HK-2 (cell line): ENCODE data around the gene GNB1.
A peak's percentile ranks its signal among the peaks of the same experiment; 100 is the strongest.
"Not testable (repeated sequence)": the region's sequence is repeated elsewhere in the genome, so short reads cannot be mapped to it uniquely, and the experiment has no call there.

Experiments used
- DNase-seq: peaks from one replicate; pipeline ENCODE4 v3.0.0-alpha.2; 2018; ENCODE audit not compliant: unreplicated experiment

GNB1 gene

DNA sequence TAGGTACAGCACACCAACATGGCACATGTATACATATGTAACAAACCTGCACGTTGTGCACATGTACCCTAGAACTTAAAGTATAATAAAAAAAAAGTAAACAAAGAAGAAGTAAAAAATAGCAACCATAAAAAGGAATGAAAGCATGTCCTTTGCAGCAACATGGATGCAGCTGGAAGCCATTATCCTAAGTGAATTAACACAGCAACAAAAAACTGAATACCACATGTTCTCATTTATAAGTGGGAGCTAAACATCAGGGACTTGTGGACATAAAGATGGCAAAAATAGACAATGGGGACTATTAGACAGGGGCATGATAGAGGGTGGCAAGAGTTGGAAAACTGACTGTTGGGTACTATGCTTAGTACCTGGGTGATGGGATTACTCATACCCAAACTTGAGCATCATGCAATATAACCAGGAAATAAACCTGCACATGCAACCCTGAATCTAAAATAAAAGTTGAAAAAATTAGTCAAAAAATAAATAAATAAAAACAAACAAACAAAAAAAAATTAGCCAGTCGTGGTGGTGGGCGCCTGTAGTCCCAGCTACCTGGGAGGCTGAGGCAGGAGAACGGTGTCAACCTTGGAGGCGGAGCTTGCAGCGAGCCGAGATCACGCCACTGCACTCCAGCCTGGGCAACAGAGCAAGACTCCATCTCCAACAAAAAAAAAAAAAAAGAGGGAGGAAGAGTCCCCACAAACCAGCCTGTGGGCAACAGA, 30.8 kb downstream of the GNB1 start:
- DNase-seq, result not testable (repeated sequence)

DNA sequence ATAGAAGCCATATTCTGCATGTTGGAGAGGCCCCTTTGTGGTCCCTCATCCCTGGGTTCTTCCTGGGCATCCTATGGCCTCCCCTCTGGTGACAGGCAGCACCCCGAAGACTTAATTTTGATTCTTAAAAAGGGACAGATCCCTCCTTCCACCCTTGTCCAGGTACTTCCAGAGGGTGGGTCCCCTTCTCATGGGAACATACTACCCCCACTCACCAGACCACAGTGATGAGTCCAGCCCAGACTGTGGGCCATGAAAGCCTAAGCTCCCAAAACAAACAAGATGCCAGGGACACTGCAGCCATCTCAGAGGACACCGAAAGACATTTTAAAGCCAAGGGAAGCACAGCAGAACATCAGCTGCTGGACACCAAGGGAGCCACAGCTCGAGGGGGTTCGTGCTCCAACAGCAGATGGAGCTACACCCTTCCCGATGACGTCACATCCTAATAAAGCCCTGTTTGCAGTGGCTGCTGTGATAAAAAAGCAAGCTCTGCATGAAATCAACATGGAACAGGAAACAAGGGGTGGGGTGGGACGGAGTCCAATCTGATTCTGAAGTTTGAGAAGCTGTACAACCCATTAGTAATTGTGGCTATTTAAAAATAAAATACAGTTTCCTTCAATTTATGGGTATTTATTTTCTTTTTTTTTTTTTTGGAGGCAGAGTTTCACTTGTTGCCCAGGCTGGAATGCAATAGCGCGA, 32.4 kb downstream of the GNB1 start:
- DNase-seq, result no peak

DNA sequence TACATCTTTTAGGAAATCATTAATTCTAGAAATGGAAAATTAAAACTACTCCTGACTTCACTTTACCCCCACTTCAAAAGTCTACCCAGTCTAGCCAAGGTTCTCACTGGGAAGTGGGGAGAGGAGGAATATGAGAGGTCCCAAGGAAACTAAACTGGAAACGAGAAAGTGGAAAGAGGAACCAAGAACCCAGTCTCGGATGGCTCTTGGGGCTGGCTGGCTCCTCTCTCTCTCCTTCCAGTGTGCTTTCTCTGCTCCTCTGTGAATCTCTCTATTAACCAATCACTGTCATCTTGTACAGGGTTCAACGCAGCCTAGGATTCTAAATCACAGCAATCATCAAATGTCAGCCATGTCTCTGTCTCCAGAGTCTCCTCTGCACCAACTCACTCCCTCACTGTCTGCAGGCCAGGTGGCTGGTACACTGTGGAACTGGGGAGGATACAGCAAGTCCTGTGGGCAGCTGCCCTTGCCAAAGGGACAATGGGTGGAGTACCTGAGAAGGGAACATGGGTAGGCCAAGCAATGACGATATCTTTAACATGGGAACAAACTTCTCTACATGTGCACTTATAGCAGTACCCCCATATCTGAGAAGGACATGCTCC, 33.7 kb downstream of the GNB1 start:
- no peak for DNase-seq

DNA sequence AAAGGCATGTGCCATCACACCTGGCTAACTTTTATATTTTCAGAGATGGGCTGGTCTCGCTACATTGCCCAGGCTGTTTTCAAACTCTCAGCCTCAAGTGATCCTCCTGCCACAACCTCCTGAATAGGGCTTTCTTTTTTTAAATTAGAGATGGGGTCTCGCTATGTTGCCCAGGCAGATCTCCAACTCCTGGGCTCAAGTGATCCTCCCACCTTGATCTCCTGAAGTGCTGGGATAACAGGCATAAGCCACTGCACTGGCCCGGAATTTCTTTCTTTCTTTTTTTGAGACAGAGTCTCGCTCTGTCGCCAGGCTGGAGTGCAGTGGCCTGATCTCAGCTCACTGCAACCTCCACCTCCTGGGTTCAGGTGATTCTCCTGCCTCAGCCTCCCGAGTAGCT, 34.7 kb downstream of the GNB1 start:
- not testable (repeated sequence) for DNase-seq

DNA sequence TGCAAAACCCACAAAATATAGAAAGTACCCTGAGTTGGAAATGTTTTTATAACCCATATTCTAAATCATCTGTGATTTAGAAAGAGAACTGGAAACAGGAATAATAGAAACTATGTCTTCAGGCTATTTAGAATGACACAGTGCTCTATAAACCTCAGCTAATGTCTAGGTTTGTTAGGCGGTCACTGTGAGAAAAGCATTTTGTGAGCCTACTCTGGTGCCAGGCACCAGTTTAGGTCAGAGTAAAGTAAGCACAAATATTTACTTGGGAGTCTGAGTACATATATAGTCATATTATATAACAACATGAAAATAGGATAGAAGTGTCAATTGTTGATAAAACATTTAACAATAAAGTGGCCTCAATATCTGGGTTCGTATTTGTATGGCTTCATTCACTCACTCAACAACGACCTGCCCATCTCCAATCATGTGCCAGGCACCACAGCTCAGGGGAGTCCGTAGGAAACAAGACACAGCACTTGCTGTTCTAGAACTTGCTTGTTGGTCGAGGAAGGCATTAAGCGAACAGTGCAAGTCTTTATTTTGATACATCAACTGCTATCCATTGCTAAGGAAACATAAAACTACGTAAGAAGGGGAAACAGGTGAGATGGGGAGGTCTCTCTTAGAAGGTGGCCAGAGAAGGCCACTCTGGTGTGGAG, 37.2 kb downstream of the GNB1 start:
- DNase-seq, result no peak

DNA sequence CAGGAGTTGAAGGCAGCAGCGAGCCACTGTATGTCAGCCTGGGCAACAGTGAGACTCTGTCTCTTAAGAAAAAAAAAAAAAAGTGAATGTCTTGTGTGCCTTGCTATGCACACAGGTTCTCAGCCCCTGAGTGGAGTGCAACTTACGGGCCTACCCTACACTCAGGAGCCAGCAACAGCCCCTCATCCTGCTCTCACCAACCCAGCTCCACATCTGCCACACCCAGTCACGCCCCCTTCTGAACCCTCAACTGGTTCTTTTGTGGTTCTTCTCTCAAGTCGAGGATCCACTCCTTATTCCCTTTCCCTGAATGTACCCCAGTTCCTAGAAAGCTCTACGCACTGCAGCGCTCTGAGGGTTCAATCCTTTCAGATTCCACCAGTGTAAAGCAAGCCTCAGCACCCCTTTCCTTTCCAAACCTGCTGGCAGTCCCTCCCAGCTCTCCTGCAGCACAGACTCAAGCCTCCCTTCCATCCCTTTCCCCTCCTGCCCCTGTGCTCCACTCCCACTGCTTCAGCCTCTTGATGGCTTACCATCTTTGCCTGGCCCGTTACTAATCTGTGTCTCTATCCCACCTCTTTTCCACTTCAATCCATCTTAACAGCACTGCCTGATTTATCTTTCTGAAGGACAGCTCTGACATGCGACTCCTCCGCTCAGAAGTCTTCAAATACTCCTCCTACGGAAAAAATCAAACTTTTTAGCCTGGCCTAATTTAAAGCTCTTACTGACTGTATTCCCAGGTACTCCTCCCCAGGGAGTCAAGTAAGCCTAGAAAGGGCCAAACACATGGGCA, 38.1 kb downstream of the GNB1 start:
- no peak for DNase-seq

DNA sequence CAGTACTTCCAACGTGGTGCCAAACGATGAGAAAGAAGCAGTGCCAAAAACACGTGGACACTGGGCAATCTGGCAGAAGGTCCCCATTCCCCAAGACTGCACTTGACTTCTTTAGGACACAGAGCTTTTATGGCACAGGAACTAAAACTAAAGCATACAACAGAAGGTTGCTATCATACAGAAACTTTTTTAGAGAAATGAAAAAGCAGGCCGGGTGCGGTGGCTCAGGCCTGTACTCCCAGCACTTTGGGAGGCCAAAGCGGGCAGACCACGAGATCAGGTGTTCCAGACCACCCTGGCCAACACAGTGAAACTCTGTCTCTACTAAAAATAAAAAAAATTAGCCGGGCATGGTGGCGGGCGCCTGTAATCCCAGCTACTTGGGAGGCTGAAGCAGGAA, 43.0 kb downstream of the GNB1 start:
- DNase-seq, result no peak

DNA sequence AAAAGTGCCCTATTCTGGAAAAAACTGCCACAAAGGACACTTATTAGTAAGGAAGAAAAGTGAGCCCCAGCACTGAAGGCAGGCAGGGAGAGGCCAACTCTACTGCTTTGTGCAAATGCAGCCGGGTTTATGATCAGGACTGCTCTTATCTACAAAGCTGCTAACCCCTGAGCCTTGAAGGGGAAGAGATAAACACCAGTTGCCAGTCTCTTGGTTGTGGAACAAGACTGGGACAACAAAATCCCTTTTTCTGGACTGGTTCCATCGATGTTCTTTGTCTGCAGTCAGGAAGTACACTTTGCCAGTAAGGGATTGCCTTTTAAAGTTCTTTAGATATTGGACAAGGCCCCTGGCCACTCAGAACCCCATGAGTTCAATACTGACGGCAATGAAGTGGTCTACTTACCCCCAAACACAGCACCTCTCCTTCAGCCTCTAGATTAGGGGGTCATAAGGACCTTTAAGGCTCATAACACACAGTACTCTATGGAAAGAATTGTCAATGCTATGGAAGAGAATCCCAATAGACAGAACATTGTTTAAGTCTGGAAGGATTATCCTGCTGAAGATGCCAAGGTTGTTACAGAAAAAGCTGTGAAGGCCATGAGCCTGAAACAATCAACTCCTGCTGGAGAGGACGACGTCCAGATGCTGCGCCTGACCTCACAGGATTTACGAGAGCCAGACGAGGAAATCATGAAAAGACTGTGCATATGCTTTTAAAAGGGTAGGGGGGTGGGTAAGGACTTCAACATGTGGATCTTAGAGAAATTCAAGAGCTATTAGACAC, 43.6 kb downstream of the GNB1 start:
- no peak for DNase-seq

DNA sequence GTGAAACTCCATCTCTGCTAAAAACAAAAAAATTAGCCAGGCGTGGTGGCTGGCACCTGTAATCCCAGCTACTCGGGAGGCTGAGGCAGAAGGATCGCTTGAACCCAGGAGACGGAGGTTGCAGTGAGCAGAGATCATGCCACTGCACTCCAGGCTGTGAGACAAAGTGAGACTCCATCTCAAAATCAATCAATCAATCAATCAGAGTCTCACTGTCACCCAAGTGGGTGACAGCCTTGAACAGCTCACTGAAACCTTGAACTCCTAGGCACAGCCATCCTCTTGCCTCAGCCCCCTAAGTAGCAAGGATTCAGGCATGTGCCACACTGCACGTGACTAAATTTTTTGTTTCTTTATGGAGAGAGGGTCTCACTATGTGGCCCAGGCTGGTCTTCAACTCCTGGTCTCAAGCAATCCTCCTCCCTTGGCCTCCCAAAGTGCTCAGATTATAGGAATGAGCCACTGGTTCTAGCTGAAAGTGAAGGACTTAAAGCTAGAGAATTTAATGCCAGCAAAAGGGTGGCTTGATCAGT, 44.4 kb downstream of the GNB1 start:
- no peak for DNase-seq

DNA sequence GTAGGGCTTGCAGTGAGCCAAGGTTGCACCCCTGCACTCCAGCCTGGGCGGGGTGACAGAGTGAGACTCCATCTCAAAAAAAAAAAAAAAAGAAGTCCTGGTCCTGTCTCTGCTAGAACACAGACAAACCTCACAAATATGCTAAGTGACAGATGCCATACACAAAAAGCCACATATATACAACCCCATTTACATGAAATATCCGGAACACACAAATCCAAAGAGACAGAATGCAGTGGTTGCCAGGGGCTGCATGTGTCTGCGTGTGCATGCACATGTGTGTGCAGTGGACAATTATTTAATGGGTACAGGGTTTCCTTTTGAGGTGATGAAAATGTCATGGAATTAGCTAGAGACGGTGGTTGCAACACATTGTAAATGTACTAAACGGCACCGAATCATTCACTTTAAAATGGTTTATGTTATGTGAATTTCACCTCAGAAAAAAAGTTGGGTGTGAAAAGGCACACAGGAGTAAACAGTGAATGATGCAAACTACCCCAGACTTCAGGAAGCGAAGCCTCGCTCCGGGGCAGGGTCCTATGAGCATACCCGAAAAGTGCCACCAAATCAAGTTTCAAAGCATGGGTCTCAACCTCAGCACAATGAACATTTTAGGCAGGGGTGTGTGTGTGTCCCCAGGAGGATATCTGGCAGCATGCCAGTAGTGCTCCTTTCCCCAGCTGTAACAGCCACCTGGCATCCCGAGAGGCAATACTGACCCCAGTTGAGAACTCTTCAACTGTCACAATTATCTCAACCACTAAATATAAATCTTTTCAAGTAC, 48.3 kb downstream of the GNB1 start:
- DNase-seq, result no peak

DNA sequence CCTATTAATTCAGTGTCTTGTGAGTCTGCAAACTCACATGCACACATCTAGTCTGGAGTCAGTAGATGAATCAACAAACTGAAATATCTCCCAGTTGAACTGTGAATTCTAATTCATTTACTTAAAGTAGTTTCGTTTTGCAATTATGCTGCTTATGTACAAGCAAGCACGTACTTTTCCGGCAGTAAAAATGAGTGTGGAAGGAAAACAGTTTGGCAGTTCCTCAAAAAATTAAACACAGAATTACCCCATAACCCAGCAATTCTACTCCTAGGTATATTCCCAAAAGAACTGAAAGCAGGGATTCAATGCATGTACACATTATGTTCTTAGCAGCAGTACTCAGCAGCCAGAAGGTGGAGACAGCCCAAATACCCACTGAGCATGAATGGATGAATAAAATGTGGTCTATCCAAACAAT, 49.3 kb downstream of the GNB1 start:
- DNase-seq, result no peak

DNA sequence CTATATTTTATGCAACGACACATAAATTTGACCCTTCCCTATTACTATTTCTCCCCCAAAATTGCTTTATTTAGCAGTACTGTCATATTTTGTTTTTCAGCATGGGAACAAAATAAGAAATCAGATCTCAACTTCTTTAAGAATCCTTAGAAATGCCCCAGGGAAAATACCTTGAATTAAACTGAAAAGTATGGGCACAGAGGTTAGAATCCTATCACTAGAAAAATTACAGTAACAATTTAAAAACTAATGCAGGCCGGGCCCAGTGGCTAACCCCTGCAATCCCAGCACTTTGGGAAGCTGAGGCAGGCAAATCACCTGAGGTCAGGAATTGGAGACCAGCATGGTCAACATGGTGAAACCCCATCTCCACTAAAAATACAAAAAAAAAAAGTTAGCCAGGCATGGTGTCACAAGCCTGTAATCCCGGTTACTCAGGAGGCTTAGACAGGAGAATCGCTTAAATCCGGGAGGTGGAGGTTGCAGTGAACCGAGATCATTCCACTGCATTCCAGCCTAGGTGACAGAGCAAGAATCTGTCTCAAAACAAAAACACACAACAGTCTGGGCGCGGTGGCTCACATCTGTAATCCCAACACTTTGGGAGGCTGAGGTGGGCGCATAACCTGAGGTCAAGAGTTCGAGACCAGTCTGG, 51.4 kb downstream of the GNB1 start:
- no peak for DNase-seq

DNA sequence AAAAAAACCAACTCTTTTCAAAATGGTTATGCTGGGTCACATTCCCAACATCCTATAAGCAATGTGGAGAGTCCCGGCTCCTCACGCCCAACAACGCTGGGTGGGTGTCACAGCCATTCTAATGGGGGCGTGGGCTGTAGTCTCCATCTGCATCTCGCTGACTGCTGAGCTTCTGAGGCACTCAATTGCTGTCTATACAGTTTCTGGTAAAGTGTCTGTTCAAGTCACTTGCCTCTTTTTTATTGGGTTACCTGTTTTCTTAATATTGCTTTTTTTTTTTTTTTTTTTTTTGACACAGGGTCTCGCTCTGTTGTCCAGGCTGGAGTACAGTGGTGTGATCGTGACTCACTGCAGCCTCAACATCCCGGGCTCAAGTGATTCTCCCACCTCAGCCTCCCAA, 54.8 kb downstream of the GNB1 start:
- no peak for DNase-seq

DNA sequence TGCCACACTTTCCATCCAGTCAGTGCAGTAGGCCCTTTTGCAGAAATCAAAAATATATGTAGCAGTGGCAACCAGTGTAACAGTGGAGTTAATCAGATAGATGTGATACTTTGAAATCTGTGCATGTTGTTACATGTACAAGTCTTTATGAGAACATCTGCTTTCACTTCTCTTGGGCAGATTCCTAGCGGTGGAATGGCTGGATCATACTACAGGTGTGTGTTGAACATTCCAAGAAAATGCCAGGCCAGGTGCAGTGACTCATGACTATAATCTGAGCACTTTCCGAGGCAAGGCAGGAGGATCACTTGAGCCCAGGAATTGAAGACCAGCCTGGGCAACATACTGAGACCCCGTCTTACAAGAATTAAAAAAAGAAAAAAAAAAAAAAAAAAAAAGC, 55.3 kb downstream of the GNB1 start:
- DNase-seq, result no peak

DNA sequence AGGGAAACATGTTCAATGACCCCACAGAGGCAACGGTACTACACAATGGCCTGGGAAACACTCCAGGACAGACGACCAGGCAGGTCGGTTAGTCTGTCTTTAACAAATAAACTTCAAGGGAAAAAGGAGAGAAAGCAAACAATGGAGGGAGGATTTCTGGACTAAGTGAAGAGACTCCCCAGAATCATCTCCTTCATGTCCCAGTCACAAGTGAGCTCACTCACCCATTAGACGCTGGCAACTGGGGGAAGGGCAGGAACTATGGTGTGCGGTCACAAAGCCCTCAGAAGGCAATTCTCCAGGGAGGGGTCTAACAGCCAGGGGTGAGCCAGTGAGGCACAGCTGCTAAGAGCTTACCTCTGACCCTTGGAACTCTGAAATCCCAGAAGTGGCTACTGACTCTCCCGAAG, 57.0 kb downstream of the GNB1 start:
- peak; percentile 55 for DNase-seq

DNA sequence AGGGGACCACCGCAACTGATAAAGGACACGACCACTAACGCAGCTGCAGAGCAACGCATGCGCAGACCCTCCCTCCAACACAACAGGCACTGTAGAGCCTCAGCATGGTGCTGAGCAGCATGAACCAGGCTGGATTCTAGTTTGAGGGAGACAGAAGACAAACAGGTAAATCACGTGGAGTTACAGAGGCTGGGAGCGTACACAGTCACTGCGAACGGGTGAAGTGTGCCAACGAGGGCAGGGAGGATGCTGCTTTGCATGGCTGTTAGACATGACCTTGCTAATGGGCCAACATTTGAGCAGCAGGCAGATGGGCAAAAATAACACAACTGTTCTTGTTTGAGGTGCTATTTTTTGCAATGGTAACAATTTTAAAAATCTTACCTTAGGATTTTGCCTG, 57.4 kb downstream of the GNB1 start:
- no peak for DNase-seq

DNA sequence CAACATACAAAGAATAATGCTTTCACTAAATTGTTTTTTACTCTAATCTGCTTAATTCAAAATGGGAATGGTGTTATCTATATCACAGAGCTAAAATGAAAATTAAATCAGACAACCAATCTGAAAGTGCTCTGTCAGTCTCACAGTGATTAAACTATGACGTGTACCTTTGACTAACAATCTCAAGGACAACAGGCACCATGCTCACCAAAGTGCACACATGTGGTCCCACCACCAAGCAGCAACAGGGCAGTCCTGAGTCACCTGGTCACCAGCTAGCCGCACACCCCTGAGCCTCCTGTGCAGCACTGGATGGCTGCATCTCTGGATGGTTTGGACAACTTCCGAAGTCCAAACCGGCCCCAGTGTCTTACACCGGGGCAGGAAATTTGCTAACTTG, 58.1 kb downstream of the GNB1 start:
- DNase-seq, result no peak

DNA sequence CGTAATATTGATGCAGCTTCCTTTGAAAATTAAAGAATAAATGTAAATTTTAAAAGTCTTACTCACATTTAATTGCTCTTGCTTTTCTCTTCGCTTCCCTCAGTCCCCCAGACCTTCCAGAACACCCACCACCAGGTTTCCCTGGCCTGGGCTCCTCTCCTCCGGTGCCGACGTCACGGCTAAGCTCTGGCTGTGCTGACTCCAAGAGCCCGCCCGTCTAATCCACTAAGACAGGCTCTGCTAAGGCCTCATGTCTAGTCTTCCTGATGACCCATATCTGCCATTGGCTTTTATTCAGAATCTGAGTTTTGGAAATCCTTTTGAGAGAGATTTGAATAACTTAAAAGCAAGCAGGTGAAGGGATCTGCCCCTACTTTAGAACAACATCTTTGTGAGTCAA, 58.7 kb downstream of the GNB1 start:
- DNase-seq, result no peak

DNA sequence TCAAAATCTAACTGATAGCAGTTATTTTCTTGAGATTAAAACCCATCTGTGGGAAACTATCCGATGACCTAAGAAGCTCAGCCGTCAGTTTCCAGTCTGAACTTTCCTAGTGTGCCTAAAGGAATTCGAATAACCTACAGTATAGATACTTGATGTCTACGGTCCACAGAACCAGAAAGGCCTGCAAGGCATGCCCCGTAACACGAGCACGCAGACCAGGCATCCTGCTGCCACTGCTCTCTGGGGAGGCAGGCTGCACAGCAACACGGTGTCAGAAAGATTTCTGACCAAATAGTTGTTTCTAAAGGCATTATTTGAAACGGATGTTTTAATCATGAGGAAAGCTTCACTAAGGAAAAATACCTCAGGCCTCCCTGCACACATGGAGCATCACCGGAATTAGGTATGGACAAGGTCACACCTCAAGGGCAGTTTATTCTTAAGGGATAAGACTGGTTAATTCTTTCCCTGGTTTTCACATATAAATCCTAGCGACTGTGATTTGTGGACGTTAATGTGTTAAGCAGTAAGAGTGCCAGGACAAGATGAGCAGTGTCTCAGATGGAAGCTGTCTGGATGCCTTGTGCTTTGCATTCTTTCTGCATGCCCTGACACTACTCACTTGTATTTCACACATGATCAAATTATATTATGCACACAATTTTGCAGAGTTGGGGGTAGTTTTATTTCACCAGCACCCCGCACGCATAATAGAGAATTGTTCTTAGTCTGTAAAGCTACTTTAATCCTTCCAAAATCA, 63.6 kb downstream of the GNB1 start:
- no peak for DNase-seq
